HepG2 (cell line): ENCODE results near the gene PDILT. TPM values are rescaled to one million over a fixed set of nuclear protein-coding genes. Genes with fewer than 3 reads are reported as not detected.

Source experiments
- AHDC1 ChIP-seq: sonication (generic); formaldehyde crosslinking; IDR thresholded peaks from 2 replicates; pipeline ENCODE4 v1.5.1; 2020; ENCODE audit warnings: mild to moderate bottlenecking, missing genetic modification reagents, borderline replicate concordance
- CCAR2 ChIP-seq: fragments of 200-400 bp; formaldehyde crosslinking; optimal IDR thresholded peaks from 2 replicates; pipeline ENCODE3; 2018; ENCODE audit warnings: low read depth, mild to moderate bottlenecking, low read length, moderate library complexity
- PITX1 ChIP-seq: sonication (generic); formaldehyde crosslinking; IDR thresholded peaks from 2 replicates; pipeline ENCODE4 v1.5.1; 2020; ENCODE audit warnings: mild to moderate bottlenecking, missing genetic modification reagents
- ZBTB3 ChIP-seq: sonication (generic); formaldehyde crosslinking; IDR thresholded peaks from 2 replicates; pipeline ENCODE4 v1.4.0; 2020; ENCODE audit warnings: low read depth, mild to moderate bottlenecking, moderate library complexity, missing genetic modification reagents, borderline replicate concordance
- ZIK1 ChIP-seq: sonication (generic); formaldehyde crosslinking; IDR thresholded peaks from 2 replicates; pipeline ENCODE4 v1.5.0; 2020; ENCODE audit warnings: mild to moderate bottlenecking, low read depth, missing genetic modification reagents, borderline replicate concordance
- ZMYM3 ChIP-seq: sonication (generic); formaldehyde crosslinking; IDR thresholded peaks from 2 replicates; pipeline ENCODE4 v1.5.1; 2020; ENCODE audit warnings: mild to moderate bottlenecking, missing genetic modification reagents
- ZNF264 ChIP-seq: sonication (generic); formaldehyde crosslinking; IDR thresholded peaks from 2 replicates; pipeline ENCODE4 v1.4.0; 2020; ENCODE audit warnings: missing genetic modification reagents
- ZNF557 ChIP-seq: sonication (generic); formaldehyde crosslinking; IDR thresholded peaks from 2 replicates; pipeline ENCODE4 v1.4.0; 2020; ENCODE audit warnings: missing genetic modification reagents
- ZNF615 ChIP-seq: sonication (generic); formaldehyde crosslinking; IDR thresholded peaks from 2 replicates; pipeline ENCODE4 v1.5.0; 2020; ENCODE audit warnings: mild to moderate bottlenecking, missing genetic modification reagents, borderline replicate concordance
- ZNF770 ChIP-seq: sonication (generic); formaldehyde crosslinking; IDR thresholded peaks from 2 replicates; pipeline ENCODE4 v1.5.0; 2020; ENCODE audit warnings: mild to moderate bottlenecking, missing genetic modification reagents
- ZZZ3 ChIP-seq: sonication (generic); formaldehyde crosslinking; IDR thresholded peaks from 2 replicates; pipeline ENCODE4 v1.4.0; 2020; ENCODE audit warnings: missing genetic modification reagents, mild to moderate bottlenecking, borderline replicate concordance
- polyA plus RNA-seq, 8 experiments: library from polyadenylated mRNA; depleted of rRNA in 3 of 8; stranded (reverse) in 7 of 8; unstranded in 1 of 8; fragments of >200 nt; fragmentation: Illumina TruSeq in 4 of 8; extraction: Trizol in 4 of 8; gene quantifications; 2 replicates each; pipeline versions ENCODE4 v1.2.1 to v1.2.3, GENCODE V29; 2011 to 2016; ENCODE audit warnings: low read depth in 4 of 8, missing spikeins in 1 of 8, mixed read lengths in 1 of 8; ENCODE audit not compliant: insufficient read depth in 1 of 8
- total RNA-seq, 5 experiments: library from RNA; depleted of rRNA; stranded (reverse); fragments of >200 nt; fragmentation: Illumina TruSeq; extraction: Trizol; gene quantifications; 2 replicates each; pipeline ENCODE4 v1.2.3, GENCODE V29; 2016; ENCODE audit warnings: low read depth in 1 of 5
- TF ChIP-seq, protein P1 (sequence below): fragments of 450-650 bp; IDR thresholded peaks from 2 replicates; pipeline ENCODE4 v1.6.1; 2017; ENCODE audit warnings: mild to moderate bottlenecking
- TF ChIP-seq, protein P2 (sequence below): fragments of 450-650 bp; IDR thresholded peaks from 2 replicates; pipeline ENCODE4 v1.6.1; 2016
- TF ChIP-seq, protein P3 (sequence below): sonication (generic); formaldehyde crosslinking; IDR thresholded peaks from 2 replicates; pipeline ENCODE4 v1.4.0; 2020; ENCODE audit warnings: mild to moderate bottlenecking, missing genetic modification reagents

The PDILT gene
- total and polyA plus RNA-seq, 2 of the 13 experiments (the other 11 are each of a cell fraction or from before 2014, with no cell fraction given): not detected

DNA sequence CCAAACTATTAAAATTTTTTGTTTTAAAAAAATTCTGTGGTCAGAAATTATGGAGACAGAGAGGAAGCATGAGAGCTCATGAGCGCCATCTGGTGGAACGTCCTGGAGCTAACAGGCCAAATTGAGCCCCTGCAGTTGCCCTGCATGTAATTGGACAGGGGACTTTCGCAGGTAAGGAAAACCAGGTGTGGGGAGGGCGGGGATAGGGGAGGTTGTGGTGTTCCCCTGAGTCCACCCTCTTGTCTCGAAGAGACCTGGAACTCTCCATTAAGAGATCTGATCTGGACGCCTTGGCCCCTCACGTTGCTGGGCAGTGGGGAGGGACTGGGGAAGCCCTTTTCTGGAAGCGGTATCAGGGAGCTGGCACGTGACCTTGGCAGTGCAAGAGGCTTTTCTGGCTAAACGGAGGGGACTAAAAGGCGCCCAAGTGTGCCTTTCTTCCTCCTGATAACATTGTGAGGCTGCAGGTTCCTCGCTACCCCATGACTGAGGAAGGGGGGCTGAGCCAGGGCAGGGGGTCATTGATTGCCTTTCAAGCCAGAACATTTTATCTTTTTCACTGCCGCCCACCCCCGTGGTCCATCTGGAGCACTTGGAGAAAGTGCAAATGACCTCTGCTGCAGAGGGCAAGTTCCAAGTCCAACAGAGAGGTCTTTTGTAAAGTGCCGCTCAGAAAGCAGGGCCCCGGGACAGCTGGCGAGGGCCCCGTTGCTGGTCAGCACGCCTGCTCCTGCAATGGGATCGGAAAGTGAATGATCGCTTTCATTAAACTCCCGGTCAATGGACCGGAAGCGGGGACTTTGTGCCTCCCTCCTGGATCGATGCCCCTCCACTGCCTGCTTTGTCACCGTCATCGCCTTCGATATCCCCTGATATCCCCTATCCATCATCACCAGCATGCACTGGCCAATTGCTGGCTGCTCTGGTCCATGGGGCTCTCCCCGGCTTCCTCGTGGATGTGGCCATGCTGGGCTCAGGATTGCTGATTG is 18.4 kb downstream of the PDILT start (continued):
- TF ChIP-seq, protein P1, sequence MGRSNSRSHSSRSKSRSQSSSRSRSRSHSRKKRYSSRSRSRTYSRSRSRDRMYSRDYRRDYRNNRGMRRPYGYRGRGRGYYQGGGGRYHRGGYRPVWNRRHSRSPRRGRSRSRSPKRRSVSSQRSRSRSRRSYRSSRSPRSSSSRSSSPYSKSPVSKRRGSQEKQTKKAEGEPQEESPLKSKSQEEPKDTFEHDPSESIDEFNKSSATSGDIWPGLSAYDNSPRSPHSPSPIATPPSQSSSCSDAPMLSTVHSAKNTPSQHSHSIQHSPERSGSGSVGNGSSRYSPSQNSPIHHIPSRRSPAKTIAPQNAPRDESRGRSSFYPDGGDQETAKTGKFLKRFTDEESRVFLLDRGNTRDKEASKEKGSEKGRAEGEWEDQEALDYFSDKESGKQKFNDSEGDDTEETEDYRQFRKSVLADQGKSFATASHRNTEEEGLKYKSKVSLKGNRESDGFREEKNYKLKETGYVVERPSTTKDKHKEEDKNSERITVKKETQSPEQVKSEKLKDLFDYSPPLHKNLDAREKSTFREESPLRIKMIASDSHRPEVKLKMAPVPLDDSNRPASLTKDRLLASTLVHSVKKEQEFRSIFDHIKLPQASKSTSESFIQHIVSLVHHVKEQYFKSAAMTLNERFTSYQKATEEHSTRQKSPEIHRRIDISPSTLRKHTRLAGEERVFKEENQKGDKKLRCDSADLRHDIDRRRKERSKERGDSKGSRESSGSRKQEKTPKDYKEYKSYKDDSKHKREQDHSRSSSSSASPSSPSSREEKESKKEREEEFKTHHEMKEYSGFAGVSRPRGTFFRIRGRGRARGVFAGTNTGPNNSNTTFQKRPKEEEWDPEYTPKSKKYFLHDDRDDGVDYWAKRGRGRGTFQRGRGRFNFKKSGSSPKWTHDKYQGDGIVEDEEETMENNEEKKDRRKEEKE: no peak
- TF ChIP-seq PITX1: peak; percentile 86
- peak; percentile 84 for TF ChIP-seq ZMYM3
- no peak for TF ChIP-seq ZNF615 (CRISPR knock-in tag)
- TF ChIP-seq ZNF557: no peak
- 0 out of 2 replicates have a peak, but pooled peaks have one; percentile 51 for TF ChIP-seq ZIK1 (CRISPR knock-in tag)
- no peak for TF ChIP-seq ZBTB3 (CRISPR knock-in tag)
- no peak for TF ChIP-seq ZZZ3
- TF ChIP-seq, protein P2, sequence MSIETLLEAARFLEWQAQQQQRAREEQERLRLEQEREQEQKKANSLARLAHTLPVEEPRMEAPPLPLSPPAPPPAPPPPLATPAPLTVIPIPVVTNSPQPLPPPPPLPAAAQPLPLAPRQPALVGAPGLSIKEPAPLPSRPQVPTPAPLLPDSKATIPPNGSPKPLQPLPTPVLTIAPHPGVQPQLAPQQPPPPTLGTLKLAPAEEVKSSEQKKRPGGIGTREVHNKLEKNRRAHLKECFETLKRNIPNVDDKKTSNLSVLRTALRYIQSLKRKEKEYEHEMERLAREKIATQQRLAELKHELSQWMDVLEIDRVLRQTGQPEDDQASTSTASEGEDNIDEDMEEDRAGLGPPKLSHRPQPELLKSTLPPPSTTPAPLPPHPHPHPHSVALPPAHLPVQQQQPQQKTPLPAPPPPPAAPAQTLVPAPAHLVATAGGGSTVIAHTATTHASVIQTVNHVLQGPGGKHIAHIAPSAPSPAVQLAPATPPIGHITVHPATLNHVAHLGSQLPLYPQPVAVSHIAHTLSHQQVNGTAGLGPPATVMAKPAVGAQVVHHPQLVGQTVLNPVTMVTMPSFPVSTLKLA: no peak
- TF ChIP-seq CCAR2: peak; percentile 32
- TF ChIP-seq, protein P3, sequence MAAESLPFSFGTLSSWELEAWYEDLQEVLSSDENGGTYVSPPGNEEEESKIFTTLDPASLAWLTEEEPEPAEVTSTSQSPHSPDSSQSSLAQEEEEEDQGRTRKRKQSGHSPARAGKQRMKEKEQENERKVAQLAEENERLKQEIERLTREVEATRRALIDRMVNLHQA (CRISPR knock-in tag): no peak
- peak; percentile 80; the same call in 1 of the 2 replicates for TF ChIP-seq AHDC1 (CRISPR knock-in tag)
- no peak for TF ChIP-seq ZNF770
- peak; percentile 54 for TF ChIP-seq ZNF264 (CRISPR knock-in tag)
